ENCODE measurements around the gene BNC2. TPM values are rescaled to one million over a fixed set of nuclear protein-coding genes. Genes with fewer than 3 reads are reported as not detected.

BNC2 gene
- total RNA-seq, 1 donor from 2014 or later: 25.8 TPM

GRCh38 chr9:16716601-16717000 lies 153.9 kb downstream of the BNC2 start:
- DNase-seq: no peak

GRCh38 chr9:16715404-16715803 lies 155.1 kb downstream of the BNC2 start:
- DNase-seq: no peak

- DNase-seq: no peak
These were observed 157.7 kb downstream of the BNC2 start for GRCh38 chr9:16712787-16713186.

GRCh38 chr9:16710888-16711287 lies 159.6 kb downstream of the BNC2 start:
- DNase-seq: no peak

- no peak for DNase-seq
These were observed 160.5 kb downstream of the BNC2 start for GRCh38 chr9:16709924-16710323.

- no peak for DNase-seq
These were observed 161.6 kb downstream of the BNC2 start for GRCh38 chr9:16708656-16709435.

GRCh38 chr9:16705111-16705604 lies 165.3 kb downstream of the BNC2 start:
- peak; percentile 72 for DNase-seq

- peak; percentile 67 for DNase-seq
These were observed 166.1 kb downstream of the BNC2 start for GRCh38 chr9:16704116-16705110.

GRCh38 chr9:16701347-16701746 lies 169.1 kb downstream of the BNC2 start:
- no peak for DNase-seq

- DNase-seq: no peak
These were observed 176.9 kb downstream of the BNC2 start for GRCh38 chr9:16693616-16694015.

- no peak for DNase-seq
These were observed 179.8 kb downstream of the BNC2 start for GRCh38 chr9:16690628-16691027.

- no peak for DNase-seq
These were observed 180.3 kb downstream of the BNC2 start for GRCh38 chr9:16690205-16690604.

GRCh38 chr9:16689351-16689938 lies 181.0 kb downstream of the BNC2 start:
- DNase-seq: no peak

- no peak for DNase-seq
These were observed 181.7 kb downstream of the BNC2 start for GRCh38 chr9:16688814-16689213.

GRCh38 chr9:16687678-16688369 lies 182.6 kb downstream of the BNC2 start:
- no peak for DNase-seq

GRCh38 chr9:16683326-16683725 lies 187.1 kb downstream of the BNC2 start:
- DNase-seq: no peak

GRCh38 chr9:16682273-16682672 lies 188.2 kb downstream of the BNC2 start:
- no peak for DNase-seq

GRCh38 chr9:16681652-16681987 lies 188.8 kb downstream of the BNC2 start:
- DNase-seq: no peak

GRCh38 chr9:16680975-16681651 lies 189.4 kb downstream of the BNC2 start:
- peak; percentile 77 for DNase-seq

GRCh38 chr9:16680541-16680940 lies 189.9 kb downstream of the BNC2 start:
- peak; percentile 32 for DNase-seq

- peak; percentile 24 for DNase-seq
These were observed 191.1 kb downstream of the BNC2 start for GRCh38 chr9:16679327-16679821.
